ENCODE results near the gene CPTP.

CPTP gene

DNA sequence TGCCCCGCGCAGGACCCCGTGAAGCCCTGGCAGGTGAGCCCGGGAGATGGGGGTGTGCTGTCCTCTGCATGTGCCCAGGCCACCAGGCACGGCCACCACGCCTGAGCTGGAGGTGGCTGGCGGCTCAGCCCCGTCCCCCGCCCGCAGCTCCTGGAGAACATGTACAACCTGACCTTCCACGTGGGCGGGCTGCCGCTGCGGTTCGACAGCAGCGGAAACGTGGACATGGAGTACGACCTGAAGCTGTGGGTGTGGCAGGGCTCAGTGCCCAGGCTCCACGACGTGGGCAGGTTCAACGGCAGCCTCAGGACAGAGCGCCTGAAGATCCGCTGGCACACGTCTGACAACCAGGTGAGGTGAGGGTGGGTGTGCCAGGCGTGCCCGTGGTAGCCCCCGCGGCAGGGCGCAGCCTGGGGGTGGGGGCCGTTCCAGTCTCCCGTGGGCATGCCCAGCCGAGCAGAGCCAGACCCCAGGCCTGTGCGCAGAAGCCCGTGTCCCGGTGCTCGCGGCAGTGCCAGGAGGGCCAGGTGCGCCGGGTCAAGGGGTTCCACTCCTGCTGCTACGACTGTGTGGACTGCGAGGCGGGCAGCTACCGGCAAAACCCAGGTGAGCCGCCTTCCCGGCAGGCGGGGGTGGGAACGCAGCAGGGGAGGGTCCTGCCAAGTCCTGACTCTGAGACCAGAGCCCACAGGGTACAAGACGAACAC, 8.3 kb downstream of the CPTP start:
- in situ Hi-C loops (cut with MboI; ENCODE audit: low sequenced_read_pairs), result no loop called here

DNA sequence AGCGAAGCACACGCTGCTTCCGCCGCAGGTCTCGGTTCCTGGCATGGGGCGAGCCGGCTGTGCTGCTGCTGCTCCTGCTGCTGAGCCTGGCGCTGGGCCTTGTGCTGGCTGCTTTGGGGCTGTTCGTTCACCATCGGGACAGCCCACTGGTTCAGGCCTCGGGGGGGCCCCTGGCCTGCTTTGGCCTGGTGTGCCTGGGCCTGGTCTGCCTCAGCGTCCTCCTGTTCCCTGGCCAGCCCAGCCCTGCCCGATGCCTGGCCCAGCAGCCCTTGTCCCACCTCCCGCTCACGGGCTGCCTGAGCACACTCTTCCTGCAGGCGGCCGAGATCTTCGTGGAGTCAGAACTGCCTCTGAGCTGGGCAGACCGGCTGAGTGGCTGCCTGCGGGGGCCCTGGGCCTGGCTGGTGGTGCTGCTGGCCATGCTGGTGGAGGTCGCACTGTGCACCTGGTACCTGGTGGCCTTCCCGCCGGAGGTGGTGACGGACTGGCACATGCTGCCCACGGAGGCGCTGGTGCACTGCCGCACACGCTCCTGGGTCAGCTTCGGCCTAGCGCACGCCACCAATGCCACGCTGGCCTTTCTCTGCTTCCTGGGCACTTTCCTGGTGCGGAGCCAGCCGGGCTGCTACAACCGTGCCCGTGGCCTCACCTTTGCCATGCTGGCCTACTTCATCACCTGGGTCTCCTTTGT, 9.1 kb downstream of the CPTP start:
- in situ Hi-C loops (cut with MboI; ENCODE audit: low sequenced_read_pairs), result no loop called here

DNA sequence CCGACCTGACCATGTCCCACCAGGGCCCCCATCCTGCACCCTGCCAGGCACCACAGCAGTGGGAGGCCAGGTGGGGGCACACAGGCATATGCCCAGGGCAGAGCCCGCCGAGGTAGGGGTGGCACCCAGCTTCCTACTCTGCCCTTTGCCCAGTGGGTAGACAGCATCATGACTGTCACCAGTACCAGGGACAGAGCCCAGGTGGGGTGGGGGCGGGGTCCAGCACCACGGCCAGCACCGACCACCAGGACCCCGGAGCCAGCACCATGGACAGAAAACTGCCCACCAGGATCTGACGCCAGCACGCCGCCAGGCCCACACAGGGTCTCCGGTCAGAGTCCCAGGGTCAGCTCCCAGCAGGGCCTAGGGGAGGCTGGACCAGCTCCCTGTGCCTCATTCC, 10.2 kb downstream of the CPTP start:
- in situ Hi-C loops (cut with MboI; ENCODE audit: low sequenced_read_pairs), result no loop called here

DNA sequence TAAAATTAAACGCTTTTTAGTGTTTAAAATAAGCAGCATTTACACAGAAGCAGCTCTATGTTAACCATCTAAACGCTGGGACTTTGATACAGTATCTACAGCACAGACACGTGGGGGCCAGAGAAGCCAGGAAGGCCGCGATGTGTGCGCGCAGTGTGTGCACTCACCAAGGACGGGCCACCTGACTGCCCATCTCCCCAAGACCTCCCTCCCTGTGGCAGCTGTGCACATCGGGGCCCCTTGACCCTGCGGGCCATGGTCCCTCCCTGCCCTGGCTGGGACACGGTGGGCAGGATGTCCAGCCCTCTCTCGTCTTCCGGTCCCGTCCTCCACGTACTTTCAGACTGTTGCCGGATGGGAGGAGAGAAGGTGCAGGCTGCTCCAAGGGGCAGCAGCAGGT, 10.7 kb downstream of the CPTP start:
- in situ Hi-C loops (cut with MboI; ENCODE audit: low sequenced_read_pairs), result no loop called here

DNA sequence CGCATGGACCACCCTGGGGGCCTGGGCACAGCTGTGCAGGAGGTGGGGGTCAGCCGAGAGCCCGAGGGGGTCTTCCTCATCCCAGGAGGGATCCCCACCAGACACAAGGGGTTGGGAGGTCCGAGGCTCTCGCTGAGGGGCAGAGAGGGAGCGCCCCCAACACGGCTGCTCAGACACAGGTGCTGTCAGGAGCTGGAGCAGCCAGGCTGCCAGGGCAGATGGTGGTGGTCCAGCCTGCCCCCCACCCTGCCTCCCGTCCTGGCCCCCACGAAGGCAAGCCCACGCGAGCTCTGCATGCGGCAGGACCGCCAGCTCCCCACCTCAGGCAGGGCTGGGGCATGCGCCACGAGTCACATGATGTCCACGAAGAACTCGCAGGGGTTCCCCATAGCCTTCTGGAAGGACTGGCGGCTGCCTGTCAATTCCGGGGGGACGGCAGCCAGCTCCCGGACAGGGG, 11.2 kb downstream of the CPTP start:
- in situ Hi-C loops (cut with MboI; ENCODE audit: low sequenced_read_pairs), result no loop called here

DNA sequence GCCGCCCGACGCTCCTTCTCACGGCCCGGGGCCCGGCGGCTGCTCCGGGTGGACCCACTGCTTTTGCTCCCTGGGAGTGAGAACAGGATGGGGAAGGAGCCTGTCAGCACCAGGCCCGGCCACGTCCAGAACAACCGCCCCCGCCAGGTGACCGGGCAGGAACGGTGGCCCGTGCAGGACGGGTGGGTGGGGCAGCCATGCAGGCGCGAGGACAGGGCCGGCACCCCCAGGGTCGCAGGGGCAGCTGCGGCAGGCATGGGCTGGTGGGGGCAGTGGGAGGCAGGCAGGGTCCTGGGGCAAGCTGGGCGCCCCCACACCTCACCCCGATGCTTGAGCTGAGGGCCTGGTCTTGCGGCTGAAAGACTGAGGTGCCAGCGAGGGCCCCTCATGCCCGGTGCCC, 11.8 kb downstream of the CPTP start:
- in situ Hi-C loops (cut with MboI; ENCODE audit: low sequenced_read_pairs), result no loop called here

DNA sequence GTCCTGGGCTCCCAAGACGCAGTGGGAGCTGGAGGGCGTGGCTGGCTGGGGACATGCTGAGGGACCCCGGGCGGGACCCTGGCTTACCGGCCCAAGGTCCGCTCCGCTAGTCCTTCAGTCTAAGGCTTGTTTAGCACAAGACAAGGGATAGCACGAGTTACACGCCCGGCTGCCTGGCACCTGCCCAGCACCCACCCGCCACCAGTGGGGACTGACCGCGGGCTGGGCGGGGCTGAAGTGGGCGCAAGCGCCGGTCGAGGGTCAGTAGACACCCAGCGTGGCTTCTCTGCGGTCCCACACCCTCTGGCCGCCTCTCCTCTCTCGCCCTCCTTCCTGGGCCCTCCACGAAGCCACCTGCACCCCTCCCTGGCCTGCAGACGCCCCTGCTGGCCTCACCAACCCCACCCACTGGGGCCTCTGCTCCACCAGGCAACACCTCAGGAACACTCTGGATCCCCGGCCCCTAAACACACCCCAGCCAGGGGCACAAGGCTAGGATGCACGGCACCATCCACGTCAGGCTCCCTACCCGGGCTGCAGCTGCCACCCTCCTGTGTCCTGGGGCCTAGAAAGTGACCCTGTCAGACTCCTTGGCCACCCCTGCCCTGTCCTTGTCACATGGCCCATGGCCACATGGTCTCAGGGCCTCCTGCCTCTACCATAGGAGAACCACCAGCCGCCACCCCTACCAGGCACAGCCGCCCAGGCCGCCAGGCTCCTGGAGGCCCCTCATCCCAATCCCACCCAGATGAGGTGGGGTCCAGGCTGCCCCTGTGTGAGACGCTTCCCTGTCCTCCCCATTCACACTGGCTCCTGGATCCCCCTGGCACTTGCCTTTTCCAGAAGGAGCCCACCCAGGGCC, 12.6 kb downstream of the CPTP start:
- in situ Hi-C loops (cut with MboI; ENCODE audit: low sequenced_read_pairs), result no loop called here

DNA sequence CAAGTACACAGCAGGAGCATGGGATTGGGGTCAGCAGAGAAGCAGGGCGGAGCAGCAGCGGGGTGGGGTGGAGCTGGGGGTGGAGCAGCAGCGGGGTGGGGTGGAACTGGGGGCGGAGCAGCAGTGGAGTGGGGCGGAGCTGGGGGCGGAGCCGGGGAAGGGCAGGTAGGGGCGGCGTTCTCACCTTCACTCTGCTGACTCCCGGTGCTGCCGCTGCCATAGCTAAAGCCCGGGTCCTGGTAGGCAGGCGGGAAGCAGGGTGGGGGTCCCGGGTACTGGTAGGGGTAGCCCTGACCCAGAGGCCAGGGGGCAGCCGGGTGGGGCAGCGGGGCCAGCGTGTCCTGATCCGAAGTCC, 13.2 kb downstream of the CPTP start:
- in situ Hi-C loops (cut with MboI; ENCODE audit: low sequenced_read_pairs), result no loop called here

DNA sequence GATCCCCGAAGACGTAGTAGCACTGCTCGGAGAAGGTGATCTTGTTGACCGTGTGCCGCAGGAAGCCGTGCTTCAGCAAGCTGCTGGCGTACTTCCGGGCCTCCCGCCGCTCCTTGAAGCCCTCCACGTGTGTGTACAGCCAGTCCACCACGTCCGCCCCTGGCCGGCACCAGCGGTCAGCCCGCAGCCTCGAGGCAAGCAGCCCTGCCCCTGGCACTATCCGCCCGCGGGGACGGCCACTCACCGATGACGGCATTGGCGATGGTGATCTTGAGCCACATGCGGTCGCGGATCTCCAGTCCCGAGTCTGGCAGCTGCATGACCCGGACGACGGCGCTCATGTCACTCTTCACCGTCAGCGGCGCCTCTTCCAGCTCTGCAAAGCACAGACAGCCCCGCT, 13.7 kb downstream of the CPTP start:
- in situ Hi-C loops (cut with MboI; ENCODE audit: low sequenced_read_pairs), result no loop called here

DNA sequence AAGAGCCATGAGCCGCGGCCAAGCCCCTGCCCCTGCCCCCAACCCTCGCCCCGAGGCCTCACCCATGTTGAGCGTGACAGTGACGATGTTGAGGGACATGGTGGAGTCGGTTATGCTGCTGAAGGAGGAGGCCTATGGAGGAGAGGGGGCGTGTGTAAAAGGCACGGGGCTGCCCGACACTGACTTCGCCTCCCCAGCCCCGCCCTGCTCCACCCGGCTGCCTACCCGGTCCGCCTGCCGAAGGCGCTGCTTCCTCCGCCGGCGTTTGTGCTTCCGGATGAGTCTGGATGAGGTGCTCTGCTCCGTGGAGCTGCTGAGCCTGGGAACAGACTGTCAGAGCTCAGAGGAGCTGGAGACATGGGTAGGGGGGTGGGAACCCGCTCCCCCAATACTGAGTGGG, 15.6 kb downstream of the CPTP start:
- in situ Hi-C loops (cut with MboI; ENCODE audit: low sequenced_read_pairs), result no loop called here

DNA sequence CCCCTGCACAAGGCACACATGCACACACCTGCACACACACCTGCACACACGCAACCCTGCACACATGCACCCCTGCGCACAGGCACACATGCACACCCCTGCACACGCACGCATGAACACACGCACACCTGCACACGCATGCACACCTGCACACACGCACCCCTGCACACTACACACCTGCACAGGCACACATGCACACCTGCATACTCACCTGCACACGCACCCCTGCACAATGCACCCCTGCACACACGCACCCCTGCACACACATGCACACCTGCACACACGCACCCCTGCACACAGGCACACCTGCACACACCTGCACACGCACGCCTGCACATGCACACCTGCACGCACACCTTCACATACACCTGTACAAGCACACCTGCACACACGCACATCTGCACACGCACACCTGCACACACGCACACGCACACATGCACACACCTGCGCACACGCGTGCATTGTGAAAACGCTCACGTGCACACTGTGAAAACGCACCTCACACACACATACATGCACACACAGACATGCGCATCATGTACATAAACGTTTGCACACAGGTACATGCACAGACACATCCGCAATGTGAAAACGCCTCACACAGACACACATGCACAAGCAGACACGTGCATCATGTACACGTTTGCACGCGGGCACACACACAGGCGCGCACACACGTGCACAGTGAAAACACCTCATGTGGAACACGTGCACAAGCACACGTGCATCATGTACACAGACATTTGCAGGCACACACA, 16.4 kb downstream of the CPTP start:
- in situ Hi-C loops (cut with MboI; ENCODE audit: low sequenced_read_pairs), result no loop called here

DNA sequence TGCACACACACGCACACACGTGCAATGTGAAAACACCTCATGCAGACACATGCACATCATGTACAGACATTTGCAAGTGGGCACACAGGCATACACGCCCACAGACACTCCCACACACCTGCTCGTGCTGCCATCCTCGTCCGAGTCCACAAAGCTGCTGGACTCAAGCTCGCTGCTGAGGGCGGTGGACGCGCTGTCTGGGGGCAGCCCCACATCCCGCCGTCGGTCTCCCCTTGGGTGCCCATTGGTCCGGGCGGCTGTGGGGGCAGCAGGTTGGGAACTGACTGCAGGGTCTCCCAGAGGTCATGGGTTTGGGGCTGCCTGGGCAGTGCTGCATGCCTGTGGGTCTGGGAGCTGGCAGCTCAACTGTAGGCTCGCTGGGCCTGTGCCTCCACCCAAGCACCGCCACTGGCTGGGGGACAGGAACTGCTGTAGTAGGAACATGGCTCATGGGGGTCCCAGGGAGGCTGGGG, 17.0 kb downstream of the CPTP start:
- in situ Hi-C loops (cut with MboI; ENCODE audit: low sequenced_read_pairs), result no loop called here

DNA sequence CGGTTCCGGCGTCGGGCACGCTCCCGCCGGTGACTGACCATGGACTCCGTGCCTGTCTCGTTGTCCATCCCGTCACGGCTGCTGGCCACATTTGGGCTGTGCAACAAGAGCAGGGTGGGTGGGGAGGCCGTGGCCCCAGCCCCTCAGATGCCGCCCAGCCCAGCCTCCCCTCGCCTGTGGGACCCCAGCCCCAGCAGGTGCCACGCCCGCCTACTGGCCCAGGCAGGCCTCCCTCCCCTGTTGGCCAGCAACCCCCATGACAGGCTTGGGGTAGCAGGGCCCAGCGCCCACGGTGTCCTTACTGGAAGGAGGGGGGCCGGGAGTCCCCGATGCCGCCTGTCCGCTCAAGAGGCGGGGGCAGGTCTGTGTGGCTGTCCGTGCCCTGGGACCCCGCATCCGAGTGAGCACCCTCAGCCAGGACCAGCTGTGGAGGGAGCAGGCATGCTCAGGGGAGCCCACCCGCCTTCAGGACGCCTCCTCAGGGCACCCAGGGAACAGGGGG, 17.5 kb downstream of the CPTP start:
- in situ Hi-C loops (cut with MboI; ENCODE audit: low sequenced_read_pairs), result no loop called here

DNA sequence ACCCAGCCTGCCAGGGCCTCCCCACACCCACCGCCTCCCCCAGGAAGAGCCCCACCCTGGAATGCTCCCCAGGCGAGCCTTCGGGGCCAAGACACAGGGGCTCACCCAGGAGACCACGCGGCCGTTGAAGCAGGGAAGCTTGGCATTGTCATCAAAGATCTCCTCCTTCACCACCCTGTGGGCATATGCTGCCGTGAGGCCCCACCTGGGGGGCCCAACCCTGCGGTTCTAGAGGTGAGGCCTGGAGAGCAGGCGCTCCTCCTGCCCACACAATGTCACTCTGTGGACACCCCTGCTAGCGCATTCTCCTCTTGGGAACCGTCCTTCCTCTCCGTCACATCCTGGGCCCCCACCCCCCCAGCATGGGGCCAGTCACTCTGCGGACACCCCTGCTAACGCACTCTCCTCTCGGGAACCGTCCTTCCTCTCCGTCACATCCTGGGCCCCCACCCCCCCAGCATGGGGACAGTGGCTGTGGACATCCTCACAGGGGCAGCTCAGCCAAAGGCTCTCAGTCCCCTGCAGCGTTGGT, 18.0 kb downstream of the CPTP start:
- in situ Hi-C loops (cut with MboI; ENCODE audit: low sequenced_read_pairs), result no loop called here

DNA sequence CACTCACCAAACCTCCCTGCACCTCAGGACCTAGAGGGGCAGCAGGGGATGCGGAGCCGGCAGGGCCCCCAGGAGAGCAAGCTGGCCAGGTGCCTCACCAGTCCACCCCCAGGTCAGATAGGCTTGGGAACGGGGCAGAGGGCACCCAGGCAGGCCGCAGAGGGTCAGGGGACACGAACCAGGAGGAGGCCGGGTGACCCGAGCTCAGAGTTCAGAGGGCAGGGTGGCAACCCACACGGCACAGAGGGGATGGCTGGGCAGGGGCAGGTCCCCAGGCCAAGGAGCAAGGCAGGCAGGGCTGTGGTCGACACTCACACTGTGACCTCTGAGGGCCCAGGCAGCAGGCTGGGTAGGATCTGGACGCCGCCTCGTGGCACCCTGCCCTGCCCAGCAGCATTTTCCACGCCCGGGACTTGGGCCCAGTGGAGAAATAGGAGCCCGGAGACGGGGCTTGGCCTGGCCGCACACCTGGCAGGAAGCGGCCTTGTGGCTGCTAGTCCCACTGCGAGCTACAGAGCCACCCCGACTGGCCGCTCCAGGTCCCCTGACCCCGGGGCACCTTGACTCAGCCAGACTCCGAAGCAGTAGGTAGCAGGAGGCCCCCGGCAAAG, 19.3 kb downstream of the CPTP start:
- in situ Hi-C loops (cut with MboI; ENCODE audit: low sequenced_read_pairs), result no loop called here

DNA sequence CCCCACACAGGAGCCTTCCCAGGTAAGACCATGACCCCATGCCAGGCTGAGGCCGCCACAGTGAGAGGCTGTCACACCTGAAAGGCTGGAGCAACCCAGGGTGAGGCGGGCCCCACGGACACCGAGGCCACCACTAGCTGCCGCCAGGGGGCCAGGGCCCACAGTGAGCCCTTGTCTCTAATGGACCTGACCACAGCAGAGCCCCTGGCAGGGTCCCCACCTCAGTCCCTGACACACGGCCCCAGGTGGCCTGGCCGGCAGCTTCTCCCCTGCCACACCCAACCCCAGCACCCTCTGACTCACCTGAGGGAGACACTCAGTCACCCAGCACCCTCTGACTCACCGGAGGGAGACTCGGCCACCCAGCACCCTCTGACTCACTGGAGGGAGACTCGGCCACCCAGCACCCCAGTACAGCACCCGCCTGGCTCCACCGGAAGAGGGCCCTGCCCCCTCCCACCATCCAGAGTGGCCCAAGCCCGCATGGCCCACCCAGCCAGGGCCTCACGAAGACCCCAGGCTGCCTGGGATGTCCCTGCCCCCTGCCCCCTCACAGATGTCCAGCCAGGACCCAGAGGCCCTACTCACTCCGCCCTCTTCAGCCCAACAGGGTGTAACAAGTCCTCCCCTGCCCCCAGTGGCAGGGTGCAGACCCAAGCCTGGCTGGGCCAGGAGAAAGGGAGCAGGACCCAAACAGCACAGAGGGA, 20.2 kb downstream of the CPTP start:
- in situ Hi-C loops (cut with MboI; ENCODE audit: low sequenced_read_pairs), result no loop called here

DNA sequence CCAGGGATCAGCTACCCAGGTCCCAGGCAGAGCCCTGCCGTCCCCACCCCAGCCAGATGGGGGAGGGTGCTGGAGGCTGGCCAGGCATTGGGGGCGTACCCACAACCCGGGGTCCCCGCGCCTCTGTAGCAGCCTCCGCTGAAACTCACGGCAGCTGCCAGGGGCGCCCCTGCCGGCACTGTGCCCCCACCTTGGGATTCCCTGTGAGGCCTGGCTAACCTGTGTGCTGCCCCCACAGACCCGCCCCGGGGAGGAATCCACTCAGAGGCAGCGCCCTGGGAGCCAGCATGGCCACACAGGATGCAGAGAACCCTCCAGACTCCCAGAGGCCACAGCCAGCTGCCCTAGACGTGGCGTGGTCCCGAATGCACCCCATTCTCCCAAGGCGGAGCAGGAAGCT, 20.8 kb downstream of the CPTP start:
- in situ Hi-C loops (cut with MboI; ENCODE audit: low sequenced_read_pairs), result no loop called here

DNA sequence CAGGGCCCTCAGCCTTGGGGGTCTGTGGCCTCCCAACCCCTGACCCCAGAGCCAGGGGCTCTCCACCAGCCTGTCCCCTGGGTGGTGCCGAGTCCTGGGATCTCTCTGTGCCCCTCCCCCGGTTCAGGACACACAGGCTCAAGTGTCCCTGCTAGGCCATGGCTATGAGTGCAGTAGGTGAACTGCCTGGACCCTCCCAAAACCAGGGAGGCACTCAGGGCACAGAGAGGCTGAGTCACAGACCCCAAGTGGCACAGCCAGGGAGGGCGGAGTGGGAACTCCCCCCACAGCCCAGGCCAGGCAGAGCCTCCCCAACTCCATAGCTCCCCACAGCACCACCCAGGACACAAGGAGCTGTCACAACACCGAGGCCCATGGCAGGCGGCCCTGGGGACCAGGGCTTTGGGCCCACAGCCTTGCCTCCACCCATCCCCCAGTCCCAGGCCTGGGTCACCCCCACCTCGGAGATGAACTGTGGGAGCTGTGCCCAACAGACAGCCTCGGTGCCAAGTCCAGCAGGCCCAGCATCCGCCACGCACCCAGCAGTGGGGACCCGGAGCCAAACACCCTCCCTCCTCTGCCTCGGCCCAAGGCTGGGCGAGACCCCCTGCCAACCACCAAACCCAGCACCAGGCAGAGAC, 21.4 kb downstream of the CPTP start:
- in situ Hi-C loops (cut with MboI; ENCODE audit: low sequenced_read_pairs), result no loop called here

DNA sequence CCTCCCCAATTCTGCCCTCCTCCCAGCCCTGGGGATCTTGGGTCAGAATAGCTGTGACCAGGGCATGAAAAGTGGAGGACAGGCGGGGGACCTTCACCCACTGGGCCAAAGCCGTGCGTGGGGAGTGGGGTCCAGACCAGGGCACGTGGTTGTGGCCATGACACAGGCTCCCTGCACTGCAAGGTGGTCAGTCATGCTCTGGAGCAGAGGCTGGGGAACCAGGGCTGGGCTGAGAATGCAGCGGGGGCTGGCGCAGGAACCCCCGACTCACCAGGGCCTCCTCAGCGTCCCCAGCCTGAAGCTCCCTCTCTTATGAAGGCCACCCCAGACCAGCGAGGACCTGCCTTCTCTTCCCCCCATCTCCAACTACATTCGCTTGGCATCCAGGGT, 21.9 kb downstream of the CPTP start:
- in situ Hi-C loops (cut with MboI; ENCODE audit: low sequenced_read_pairs), result no loop called here

All from hTERT RPE-1 (cell line).